Measurements from ENCODE around the gene FGD4.

GRCh38 chr12:32478166-32478565, 78.8 kb downstream of the FGD4 start:
- TF ChIP-seq CTCF (IDR thresholded peaks at IDR 0.05): no peak
- no peak for TF ChIP-seq POLR2AphosphoS5 (IDR thresholded peaks at IDR 0.05)
- TF ChIP-seq POLR2A (IDR thresholded peaks at IDR 0.05): no peak
- TF ChIP-seq EP300 (IDR thresholded peaks at IDR 0.05): no peak
